SH-SY5Y (cell line): ENCODE results near the gene RRM1.

ENCODE experiments used
- GATA2 ChIP-seq: IDR thresholded peaks from 2 replicates; pipeline ENCODE4 v1.6.1; 2011; ENCODE audit warnings: mild to moderate bottlenecking, low read depth, low read length
- GATA3 ChIP-seq: IDR thresholded peaks from 2 replicates; pipeline ENCODE4 v1.6.1; 2011; ENCODE audit warnings: low read depth, mild to moderate bottlenecking, low read length, moderate library complexity

- no peak for TF ChIP-seq GATA2
- no peak for TF ChIP-seq GATA3
Observed at GRCh38 chr11:4093519-4094347, 866 bp upstream of the RRM1 start.
